GM21723 (cell line): ENCODE results near the gene DBN1.

Experiments
- ATAC-seq: cut with Tn5 transposase; IDR thresholded peaks from one replicate; pipeline ENCODE4 v1.9.1; 2021; ENCODE audit warnings: mild to moderate bottlenecking, moderate library complexity; ENCODE audit not compliant: unreplicated experiment

DBN1 gene

DNA sequence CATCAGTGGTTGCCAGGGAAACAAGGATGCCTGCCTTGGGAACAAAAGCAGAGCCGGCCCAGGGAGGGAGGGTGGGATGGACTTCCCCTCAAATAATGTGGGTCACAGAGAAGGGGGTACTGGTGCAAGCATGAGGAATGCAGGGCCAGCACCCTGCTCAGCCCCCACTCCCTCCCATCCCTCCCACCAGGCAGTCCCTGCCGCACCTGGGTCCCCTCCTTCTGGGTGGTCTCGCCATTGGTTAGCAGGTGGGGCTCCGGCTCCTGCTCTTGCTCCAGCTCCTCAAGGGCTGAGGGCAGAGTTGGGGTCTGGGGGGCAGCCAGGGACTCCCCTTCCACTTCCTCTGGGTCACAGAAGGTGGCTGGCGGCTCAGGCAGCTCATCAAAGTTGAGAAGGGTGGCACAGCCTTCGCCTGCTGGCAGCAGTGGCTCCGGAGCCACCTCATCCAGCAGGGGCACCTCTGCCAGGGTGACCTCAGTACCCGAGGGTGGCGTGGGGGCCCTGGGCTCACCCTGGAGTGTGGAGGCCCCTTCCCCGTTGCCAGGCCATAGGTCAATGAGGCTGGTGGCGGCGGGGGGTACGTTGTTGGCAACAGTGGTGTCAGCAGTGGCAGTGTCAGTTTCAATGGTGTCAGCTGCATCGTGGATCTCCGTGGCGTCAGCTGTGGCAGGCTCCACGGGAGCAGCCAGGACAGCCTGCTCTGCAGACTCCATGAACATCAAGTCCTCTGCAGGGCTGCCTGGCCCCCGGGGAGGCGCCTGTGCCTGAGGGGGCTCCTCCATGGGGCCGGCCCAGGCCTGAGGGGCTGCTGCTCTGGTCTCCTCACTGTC is 15.4 kb downstream of the DBN1 start:
- ATAC-seq, result no peak

DNA sequence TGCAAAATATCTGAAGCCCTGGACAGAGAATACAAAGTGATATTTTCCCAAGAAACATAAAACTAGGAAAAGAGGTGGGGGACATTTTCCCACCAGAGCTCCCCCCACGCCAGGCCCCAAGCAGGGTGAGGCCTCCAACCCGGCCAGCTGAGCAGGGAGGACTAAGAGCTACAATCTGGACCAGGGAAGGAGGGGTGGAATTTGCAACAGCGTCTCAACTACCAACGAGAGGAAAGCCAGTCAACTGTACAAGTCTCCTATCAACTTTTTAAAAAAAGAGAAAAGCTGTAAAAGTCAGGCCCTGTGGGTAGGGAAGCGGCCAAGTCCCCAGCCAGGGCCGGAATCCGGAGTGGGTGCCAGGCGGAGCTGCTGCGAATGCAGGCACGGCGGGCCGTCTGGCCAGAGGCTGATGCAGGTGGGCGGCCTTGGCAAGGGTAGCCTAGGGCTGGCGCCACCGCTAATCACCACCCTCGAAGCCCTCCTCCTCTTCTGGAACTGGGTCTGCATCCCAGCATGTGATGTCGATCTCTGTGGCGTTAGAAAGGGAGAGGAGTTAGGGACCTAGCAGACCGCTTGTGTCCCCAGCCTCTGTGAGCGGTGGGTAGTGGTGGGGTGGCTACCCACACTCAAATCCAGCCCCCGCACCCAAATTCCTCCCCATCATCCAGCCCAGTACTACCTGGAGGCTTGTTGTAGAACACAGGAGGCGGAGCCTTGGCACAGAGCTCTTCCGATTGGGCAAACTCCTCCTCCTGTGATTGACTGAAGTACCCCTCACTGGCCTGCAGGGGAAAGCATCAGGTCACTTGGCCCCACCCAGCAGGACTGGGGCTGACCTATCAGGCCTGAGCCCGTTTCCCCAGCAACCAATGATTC is 16.2 kb downstream of the DBN1 start:
- ATAC-seq, result peak; percentile 36

DNA sequence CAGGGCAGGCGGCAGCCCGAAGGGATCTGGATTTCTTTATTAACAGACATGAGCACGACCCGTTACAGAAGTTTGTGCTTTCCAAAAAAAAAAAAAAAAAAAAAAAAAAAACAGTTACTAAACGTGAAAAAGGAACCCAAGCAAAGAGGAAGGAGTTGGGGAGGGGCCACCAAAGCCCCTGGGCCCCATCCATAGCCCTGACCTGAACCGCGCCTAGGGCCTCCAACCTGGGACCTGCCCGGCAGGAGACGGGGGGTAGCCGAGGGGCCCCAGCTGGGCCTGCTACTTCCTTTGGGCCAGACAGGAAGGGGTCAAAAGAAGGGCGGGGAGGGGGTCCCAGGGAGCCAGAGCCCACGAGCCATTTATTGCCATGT is 16.9 kb downstream of the DBN1 start:
- ATAC-seq, result no peak

DNA sequence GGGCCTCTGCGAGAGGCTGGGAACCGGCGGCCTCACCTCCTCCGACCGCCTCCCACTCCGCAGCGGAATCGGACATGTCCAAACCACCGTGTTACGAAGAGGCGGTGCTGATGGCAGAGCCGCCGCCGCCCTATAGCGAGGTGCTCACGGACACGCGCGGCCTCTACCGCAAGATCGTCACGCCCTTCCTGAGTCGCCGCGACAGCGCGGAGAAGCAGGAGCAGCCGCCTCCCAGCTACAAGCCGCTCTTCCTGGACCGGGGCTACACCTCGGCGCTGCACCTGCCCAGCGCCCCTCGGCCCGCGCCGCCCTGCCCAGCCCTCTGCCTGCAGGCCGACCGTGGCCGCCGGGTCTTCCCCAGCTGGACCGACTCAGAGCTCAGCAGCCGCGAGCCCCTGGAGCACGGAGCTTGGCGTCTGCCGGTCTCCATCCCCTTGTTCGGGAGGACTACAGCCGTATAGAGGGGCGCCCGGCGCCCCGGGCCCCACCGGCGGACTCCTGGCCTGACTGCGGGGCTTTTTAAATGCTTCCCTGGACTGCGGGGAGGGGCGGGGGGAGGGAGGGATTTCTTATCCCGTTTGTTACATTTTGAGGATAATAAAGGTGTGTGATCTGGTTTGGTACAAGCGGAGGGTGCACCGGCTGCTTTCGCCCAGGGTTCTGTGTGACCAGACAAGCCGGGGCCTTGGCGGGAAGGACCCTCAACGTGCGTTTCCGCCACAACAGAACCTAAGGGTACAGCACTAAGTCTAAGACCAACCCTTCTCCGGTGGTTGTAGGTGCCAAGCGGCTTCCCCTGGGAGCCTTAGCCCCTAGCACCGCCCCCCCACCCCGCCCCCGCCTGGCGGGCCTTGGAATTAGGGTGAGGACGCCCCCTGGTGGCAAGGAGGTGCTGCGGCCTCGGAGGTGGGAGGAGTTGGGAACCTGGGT is 17.5 kb downstream of the DBN1 start:
- peak; percentile 11 for ATAC-seq

DNA sequence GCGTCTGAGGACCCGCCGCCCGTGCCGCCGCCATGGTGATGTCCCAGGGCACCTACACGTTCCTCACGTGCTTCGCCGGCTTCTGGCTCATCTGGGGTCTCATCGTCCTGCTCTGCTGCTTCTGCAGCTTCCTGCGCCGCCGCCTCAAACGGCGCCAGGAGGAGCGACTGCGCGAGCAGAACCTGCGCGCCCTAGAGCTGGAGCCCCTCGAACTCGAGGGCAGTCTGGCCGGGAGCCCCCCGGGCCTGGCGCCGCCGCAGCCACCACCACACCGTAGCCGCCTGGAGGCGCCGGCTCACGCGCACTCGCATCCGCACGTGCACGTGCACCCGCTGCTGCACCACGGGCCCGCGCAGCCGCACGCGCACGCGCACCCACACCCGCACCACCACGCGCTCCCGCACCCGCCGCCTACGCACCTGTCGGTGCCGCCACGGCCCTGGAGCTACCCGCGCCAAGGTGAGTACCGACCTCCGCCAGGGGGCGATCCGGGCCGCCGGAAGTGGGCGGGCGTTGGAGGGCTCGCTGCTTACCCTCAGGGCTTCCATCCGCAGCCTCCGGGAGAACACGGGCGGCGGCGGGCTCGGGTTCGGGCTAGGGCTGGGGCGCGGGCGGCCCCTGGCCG is 18.3 kb downstream of the DBN1 start:
- peak; percentile 55 for ATAC-seq

DNA sequence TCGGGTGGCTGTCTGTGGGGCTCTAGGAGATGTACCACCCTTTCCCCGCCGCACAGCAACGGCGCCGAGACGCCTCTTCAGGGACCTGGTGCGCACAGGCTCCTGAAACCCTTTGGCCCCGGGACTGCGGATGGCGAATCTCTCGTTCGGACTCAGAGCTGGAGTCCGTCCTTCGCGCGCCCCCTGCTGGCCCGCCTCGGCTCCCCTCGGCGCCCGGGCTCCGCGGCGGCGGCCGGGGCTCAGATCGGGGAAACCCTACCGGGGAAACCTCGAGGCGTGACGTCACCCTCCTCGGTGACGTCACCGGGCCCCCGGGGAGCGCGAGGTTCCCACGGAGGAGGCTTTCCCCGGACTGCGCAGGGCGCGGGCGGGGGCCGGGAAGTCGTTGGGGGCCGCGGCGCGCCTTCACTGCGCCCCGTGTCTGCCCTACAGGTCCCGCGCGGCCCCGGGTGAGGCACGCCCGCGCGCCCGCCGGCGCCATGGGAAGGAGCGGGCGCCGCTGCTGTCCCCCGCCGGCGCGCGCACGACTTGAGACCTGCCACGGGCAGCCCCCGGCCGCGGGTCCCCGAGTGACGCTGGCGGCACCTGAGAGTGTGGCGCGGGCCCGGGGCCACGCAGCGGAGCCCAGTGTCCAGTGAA is 18.9 kb downstream of the DBN1 start:
- ATAC-seq, result peak; percentile 48

DNA sequence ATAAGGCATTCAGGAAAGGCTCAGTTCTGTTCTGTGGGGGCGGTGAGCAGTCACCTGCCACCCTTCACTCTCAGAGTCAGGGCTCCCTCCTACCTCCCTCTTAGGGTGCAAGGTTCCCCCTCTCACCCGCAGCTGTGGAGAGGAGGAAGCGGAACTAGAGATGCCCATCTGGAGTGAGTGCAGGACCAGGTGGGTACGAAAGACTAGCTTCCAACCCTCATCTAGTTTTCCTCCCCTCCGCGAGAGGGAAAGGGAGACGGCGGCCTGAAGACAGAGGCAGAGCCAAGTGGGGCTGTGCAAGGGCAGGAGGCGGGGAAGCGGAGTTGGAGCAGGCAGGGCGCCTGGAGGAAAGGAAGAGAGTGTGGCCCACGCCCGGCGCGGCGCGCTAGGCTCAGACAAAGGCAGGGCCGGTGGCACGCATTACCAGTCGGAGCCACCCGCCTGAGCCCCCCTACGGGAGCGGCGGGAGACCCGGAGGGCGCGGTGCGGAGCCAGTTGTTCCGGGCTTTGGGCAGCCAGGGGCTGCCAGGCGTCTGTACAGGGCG is 19.5 kb downstream of the DBN1 start:
- ATAC-seq, result peak; percentile 4

DNA sequence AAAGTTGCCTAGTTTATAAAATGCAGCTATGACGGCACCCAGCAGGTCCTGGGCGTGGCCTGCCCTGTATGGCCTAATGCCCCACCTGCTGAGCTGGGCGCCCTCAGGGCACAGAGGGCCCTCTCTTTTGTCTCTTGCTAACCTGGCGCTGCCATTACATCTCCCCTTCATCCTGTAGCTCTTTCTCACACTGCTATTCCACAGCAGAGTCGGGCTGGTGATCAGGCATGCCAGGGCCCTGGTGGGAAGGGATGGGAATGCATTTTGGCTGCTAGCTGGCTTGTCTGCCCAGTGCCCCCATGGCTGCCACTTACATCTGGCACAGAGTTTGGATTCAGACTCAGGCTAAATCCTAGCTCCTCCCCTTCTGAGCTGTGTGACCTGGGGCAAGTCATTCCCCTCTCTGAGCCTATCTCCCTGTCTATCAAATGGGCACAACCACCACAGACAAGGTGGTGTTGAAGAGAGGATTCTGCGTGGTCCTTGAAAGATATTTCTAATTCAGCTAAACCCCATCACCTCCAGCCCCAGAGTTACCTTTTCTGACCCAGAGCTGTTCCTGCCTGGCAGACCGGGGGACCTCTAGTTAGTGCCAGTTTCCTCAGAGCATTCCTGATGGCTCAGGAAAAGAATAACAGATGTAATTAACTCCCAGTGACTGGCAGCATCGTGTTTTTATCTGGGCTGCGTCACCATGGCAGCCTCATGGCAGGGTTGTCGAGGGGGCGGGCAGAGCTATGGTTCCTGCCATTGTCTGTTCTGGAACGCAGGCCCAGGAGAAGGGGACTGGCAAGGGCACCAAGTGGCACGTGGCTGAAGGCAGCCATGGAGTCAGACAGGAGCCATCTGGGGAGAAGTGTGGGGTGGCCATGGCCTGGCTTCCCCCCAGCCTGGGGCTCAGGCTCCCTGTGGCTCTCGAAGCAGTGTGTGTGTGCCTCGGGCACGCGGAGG is 20.5 kb downstream of the DBN1 start:
- no peak for ATAC-seq

DNA sequence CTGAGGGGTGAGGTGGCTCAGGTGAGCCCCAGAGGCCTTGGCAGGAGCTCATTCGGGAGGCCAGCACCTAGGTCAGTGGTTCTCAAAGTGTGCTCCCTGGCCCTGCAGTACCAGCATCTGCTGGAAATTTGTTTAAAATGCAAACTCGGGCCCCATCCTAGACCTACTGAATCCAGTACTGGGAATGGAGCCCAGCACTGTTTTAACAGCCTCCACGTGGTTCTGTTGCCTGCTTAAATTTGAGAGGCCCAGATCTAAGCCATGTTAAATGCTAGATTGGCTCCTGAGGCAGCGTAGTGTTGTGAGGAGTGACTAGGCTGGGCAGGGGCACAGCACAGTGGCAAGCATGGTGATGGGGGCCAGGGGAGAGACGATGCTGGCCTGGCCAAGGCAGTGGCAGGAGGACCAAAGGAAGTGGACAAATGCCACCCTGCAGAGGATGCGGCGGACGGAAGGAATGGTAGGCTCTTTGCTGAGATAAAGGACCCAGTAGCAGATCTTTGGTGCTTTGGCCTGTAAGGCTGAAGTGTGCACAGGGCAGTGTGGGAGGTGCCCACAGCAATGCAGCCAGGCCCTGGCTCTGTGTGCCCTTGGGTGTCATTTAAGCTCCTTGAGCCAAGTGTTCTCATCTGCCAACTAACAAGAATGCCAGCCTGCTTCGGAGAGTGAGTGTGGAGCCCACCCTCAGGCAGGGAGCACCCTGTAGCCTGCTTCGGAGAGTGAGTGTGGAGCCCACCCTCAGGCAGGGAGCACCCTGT is 22.6 kb downstream of the DBN1 start:
- ATAC-seq, result no peak

DNA sequence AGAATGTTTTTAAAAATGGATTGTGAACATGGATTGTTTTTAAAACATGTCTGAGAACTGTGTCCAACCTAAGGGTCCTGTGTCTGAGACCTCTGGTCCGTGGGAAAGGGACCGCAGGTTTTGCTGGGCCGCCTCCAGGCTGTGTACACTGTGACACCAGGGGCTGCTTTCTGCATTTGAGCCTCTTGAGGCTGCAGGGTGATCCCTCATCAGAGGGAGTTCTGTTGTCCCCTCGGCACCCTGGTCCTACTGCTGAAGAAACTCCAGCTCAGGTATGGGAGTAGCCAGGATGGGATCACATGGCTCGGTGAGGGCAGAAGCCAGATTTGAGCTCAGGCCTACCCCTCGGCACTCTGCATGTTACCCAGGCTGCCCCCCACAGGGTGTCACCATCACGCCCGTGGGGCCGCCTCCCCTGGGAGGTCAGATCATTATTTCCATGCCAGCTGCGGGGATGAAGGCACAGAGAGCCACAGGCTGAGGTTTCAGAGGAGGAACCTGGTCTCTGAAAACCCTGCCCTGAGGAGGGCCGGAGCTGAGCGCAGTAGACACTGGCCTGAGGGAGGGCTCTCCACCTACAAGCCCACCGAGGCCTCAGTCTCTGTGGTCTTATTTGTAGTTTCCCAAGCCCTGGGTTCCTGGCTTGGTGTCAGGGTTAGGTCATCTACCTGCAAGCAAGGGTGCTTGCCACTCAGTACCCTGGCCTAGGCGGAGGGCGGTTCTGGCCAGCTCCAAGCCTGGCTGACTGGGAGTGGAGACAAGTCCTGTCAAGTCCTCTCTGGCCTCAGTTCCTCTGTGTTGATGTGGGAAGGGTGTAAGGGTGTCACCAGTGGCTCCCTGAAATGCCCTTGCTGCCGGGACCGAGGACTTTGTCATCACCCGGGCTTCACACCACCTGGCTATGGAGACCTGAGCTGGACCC is 24.0 kb downstream of the DBN1 start:
- no peak for ATAC-seq

DNA sequence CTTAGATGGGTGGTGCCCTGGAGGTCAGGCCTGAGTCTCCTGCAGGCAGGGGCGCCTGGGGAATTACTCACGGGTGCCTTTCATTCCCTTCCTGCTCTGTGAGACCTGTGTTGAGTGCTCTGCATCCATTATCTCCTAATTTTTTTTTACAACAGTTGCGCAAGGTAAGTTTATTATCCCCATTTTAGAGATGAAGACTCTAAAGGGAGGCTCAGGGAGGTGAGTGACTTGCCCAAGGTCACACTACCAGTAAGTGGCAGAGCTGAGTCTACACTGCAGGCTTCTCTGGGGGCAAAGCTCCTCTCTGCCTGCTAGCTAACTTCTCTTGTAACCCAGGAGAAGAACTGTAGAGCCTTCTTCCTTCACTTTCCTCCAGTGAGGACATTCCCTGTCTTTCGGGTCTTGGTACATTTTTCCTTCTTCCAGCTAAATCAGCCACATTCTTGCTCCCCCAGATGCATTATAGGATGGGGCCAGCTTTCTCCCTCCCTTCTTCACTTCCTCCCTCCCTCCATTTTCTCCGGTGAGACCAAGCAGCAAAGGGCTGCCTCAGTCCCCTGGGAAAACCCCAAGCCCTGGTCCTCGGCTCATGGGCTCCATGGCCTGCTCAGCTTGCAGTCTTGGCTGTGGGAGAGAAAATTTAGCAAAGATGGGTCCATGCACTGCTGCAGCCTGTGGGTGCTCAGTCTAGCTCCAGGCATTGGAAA is 25.0 kb downstream of the DBN1 start:
- ATAC-seq, result no peak

DNA sequence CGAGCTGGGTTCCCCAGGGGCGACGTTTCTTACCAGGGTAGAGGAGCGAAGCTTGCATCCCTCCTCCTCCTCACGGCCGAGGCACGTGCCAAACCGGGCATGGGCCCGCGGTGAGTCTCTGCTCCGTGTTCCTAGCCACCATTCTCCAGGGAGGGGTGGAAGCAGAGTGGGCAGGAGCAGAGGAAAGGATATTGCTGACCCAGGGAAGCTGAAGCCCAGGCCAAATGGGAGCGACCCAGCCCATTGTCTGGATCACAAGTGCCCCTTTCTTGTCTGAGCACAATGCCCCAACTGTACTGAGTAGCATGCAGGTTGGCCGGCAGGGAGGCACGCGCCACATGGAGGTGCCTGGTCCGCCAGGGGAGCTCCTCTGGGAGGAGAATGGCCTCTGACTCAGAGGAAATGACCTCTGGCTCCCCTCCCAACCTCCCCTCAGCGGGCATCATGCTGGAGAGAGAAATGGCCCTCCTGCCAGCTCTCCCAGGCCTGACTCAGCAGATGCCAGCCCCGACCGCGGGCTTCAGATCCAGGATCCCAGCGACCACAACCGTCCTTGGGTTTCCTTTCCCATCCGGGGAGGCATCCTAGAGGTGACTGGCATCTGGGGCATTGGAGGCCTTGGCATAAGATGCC is 25.7 kb downstream of the DBN1 start:
- no peak for ATAC-seq

DNA sequence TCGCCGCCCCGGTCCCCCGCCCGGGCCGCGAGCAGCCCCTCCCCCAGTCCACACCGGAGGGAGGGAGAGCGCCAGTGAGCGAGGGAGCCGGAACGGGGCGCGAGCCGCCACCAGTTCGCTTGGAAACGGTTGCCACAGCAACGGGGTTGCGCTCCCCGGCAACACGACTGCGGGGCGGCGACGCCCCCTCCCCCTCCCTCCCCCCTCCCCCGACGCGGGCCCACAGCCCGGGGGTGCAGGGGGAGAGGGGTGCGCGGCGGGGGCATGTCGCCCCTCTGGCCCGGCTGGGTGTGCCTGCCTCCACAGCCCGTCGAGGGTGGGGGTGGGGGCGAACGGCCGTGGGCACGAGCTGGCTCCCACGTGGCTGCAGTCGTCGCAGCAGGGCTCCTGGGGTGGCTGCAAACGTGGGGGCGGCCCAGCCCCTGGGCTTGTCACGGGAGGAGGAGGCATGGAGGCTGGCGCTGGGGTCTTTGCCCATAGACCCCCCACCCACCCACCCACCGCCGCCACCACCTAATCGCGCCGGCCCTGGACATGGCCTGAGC is 26.3 kb downstream of the DBN1 start:
- ATAC-seq, result peak; percentile 50

DNA sequence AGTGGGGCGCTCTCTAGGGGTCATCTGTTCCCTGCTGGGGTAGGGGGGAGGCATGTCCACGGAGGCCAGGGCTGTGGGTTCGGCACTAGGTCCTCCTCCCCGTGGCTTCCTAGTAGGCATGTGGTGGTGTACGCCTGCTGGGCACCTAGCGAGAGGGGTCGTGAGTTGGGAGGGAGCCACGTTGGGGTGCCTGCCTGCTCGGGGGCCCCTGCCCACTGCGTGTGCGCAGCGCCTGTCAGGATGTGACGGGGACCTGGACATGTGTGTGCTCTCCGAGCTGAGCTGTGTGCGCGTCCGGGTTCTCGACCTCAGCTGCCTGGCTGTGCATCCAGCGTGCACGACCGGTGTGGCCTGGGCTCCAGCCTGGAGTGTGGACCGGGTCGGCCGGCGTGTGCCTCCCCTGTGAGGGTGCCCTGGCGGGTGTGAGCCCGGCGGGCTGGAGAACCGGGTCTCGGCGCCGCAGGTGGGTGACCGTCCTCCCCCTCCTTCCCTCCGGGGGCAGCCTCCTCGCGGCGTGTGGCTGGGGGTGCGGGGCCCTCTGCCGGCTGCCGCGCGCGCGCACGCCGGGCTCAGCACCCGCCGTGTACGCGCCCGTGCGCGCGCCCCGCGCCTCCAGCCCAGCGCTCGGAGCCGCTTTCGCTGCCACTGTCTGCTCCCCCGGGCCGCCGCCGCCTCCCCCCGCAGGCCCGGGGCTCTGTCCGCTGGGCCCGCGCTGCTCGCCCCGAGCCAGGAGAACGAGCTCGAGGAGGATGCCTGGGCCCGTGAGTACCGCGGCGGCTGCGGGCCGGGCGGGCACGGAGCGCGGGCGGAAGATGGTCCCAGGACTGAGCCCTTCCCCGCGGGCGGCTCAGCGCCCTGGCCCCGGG is 27.0 kb downstream of the DBN1 start, which contains the start of gene PRR7:
PRR7 (plus strand) TSS at position 615 of the 866 bp plus-strand sequence. CDS start 8,254 bp downstream, outside the sequence.
- peak; percentile 46 for ATAC-seq

DNA sequence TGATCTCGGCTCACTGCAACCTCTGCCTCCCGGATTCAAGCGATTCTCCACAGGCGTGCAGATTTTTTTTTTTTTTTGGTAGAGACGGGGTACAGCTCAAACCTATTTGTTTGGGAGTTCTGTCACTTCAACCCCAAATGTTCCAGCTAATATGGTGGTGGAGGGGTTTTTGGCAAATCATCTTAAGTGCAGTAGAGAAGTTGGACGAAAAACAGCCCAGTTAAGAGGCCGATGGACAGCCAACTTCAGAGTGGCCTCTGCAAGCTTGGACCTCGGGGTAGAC is 27.6 kb downstream of the DBN1 start:
- no peak for ATAC-seq
